ENCODE results near the gene BCR. TPM values are rescaled to one million over a fixed set of nuclear protein-coding genes. Genes with fewer than 3 reads are reported as not detected.

BCR gene
- total RNA-seq, 1 donor from 2014 or later, result 18.1 TPM

GRCh38 chr22:23150762-23151161 lies 29.5 kb upstream of the BCR start:
- no peak for DNase-seq (ENCODE audit: low read depth)

- no peak for DNase-seq (ENCODE audit: low read depth)
Measured at GRCh38 chr22:23151827-23152226, 28.5 kb upstream of the BCR start.

- no peak for DNase-seq (ENCODE audit: low read depth)
Measured at GRCh38 chr22:23152238-23153114, 27.8 kb upstream of the BCR start.

- DNase-seq (ENCODE audit: low read depth), result no peak
Measured at GRCh38 chr22:23153994-23154393, 26.3 kb upstream of the BCR start.

GRCh38 chr22:23154461-23154860 lies 25.8 kb upstream of the BCR start:
- DNase-seq (ENCODE audit: low read depth), result no peak

- DNase-seq (ENCODE audit: low read depth), result no peak
Measured at GRCh38 chr22:23155143-23155542, 25.2 kb upstream of the BCR start.

- DNase-seq (ENCODE audit: low read depth), result no peak
Measured at GRCh38 chr22:23155831-23156230, 24.5 kb upstream of the BCR start.

GRCh38 chr22:23156286-23156685 lies 24.0 kb upstream of the BCR start:
- DNase-seq (ENCODE audit: low read depth), result no peak

- DNase-seq (ENCODE audit: low read depth), result no peak
Measured at GRCh38 chr22:23157560-23158515, 22.5 kb upstream of the BCR start.

GRCh38 chr22:23158516-23159290 lies 21.6 kb upstream of the BCR start:
- no peak for DNase-seq (ENCODE audit: low read depth)

GRCh38 chr22:23159291-23159630 lies 21.0 kb upstream of the BCR start:
- no peak for DNase-seq (ENCODE audit: low read depth)

- no peak for DNase-seq (ENCODE audit: low read depth)
Measured at GRCh38 chr22:23161029-23161428, 19.3 kb upstream of the BCR start.

GRCh38 chr22:23161574-23161973 lies 18.7 kb upstream of the BCR start:
- DNase-seq (ENCODE audit: low read depth), result no peak

GRCh38 chr22:23163665-23164064 lies 16.6 kb upstream of the BCR start:
- DNase-seq (ENCODE audit: low read depth), result no peak

GRCh38 chr22:23164091-23164490 lies 16.2 kb upstream of the BCR start:
- DNase-seq (ENCODE audit: low read depth), result no peak

- no peak for DNase-seq (ENCODE audit: low read depth)
Measured at GRCh38 chr22:23166042-23166831, 14.1 kb upstream of the BCR start.

- DNase-seq (ENCODE audit: low read depth), result no peak
Measured at GRCh38 chr22:23166841-23167616, 13.3 kb upstream of the BCR start.

- DNase-seq (ENCODE audit: low read depth), result no peak
Measured at GRCh38 chr22:23168391-23169042, 11.8 kb upstream of the BCR start.

GRCh38 chr22:23169043-23169406 lies 11.3 kb upstream of the BCR start:
- DNase-seq (ENCODE audit: low read depth), result no peak

All from myocyte (in vitro differentiated cells).